ENCODE data around the gene HSP90AB1.

Gene HSP90AB1

GRCh38 chr6:44278774-44279697 is 32.1 kb downstream of the HSP90AB1 start:
- in situ Hi-C loops (cut with MboI; ENCODE audit: low sequenced_read_pairs): no loop called here

GRCh38 chr6:44284121-44284520 is 37.2 kb downstream of the HSP90AB1 start:
- in situ Hi-C loops (cut with MboI; ENCODE audit: low sequenced_read_pairs): no loop called here

- in situ Hi-C loops (cut with MboI; ENCODE audit: low sequenced_read_pairs): no loop called here
Observed at GRCh38 chr6:44284867-44285266, 38.0 kb downstream of the HSP90AB1 start.

GRCh38 chr6:44285552-44286284 is 38.8 kb downstream of the HSP90AB1 start:
- in situ Hi-C loops (cut with MboI; ENCODE audit: low sequenced_read_pairs): no loop called here

- in situ Hi-C loops (cut with MboI; ENCODE audit: low sequenced_read_pairs): no loop called here
Observed at GRCh38 chr6:44286285-44286565, 39.3 kb downstream of the HSP90AB1 start.

GRCh38 chr6:44286747-44287146 is 39.8 kb downstream of the HSP90AB1 start:
- in situ Hi-C loops (cut with MboI; ENCODE audit: low sequenced_read_pairs): no loop called here

- in situ Hi-C loops (cut with MboI; ENCODE audit: low sequenced_read_pairs): no loop called here
Observed at GRCh38 chr6:44289726-44290260, 42.9 kb downstream of the HSP90AB1 start.

GRCh38 chr6:44291841-44292240 is 44.9 kb downstream of the HSP90AB1 start:
- in situ Hi-C loops (cut with MboI; ENCODE audit: low sequenced_read_pairs): no loop called here

GRCh38 chr6:44292661-44293365 is 45.9 kb downstream of the HSP90AB1 start:
- in situ Hi-C loops (cut with MboI; ENCODE audit: low sequenced_read_pairs): no loop called here

GRCh38 chr6:44294832-44295791 is 48.2 kb downstream of the HSP90AB1 start:
- in situ Hi-C loops (cut with MboI; ENCODE audit: low sequenced_read_pairs): no loop called here

- in situ Hi-C loops (cut with MboI; ENCODE audit: low sequenced_read_pairs): no loop called here
Observed at GRCh38 chr6:44297063-44298038, 50.5 kb downstream of the HSP90AB1 start.

- in situ Hi-C loops (cut with MboI; ENCODE audit: low sequenced_read_pairs): no loop called here
Observed at GRCh38 chr6:44298055-44298803, 51.3 kb downstream of the HSP90AB1 start.

GRCh38 chr6:44298864-44299263 is 52.0 kb downstream of the HSP90AB1 start:
- in situ Hi-C loops (cut with MboI; ENCODE audit: low sequenced_read_pairs): no loop called here

- in situ Hi-C loops (cut with MboI; ENCODE audit: low sequenced_read_pairs): no loop called here
Observed at GRCh38 chr6:44300292-44300823, 53.5 kb downstream of the HSP90AB1 start.

GRCh38 chr6:44301106-44301505 is 54.2 kb downstream of the HSP90AB1 start:
- in situ Hi-C loops (cut with MboI; ENCODE audit: low sequenced_read_pairs): no loop called here

GRCh38 chr6:44301782-44302564 is 55.1 kb downstream of the HSP90AB1 start:
- in situ Hi-C loops (cut with MboI; ENCODE audit: low sequenced_read_pairs): no loop called here

- in situ Hi-C loops (cut with MboI; ENCODE audit: low sequenced_read_pairs): no loop called here
Observed at GRCh38 chr6:44302856-44303255, 56.0 kb downstream of the HSP90AB1 start.

All from HL-60/S4 (cell line).